MCF 10A (cell line): ENCODE data around the gene UBN2. TPM values are rescaled to one million over a fixed set of nuclear protein-coding genes. Genes with fewer than 3 reads are reported as not detected.
A peak's percentile ranks its signal among the peaks of the same experiment; 100 is the strongest.

Source experiments
- BruUV-seq: library from RNA; stranded (reverse); fragments of 400-500 nt; replicated peaks from 2 replicates; lab custom pipeline; 2021; lab: Mats Ljungman, UMichigan
- CTCF ChIA-PET: fragments of 300-600 bp; sonication (Branson Sonifier 250); formaldehyde crosslinking; extraction: SDS; loops from one replicate; lab custom pipeline; 2021; ENCODE audit warnings: antibody characterized with exemption, inconsistent platforms; lab: Yijun Ruan, JAX
- POLR2A ChIA-PET: fragments of 300-600, 350-650 bp; sonication (Branson Sonifier 250); formaldehyde crosslinking; extraction: SDS; loops from one replicate; lab custom pipeline; 2020; ENCODE audit warnings: antibody characterized with exemption, inconsistent platforms; lab: Yijun Ruan, JAX
- DNase-seq: peaks from one replicate; pipeline ENCODE4 v3.0.0-alpha.2; 2018; ENCODE audit not compliant: unreplicated experiment
- H3K27ac Mint-ChIP-seq: one replicate; pipeline ENCODE4 v1.8.0; 2022; ENCODE audit warnings: mild to moderate bottlenecking, low read depth, mixed read lengths; ENCODE audit not compliant: unreplicated experiment
- H3K27me3 Mint-ChIP-seq: one replicate; pipeline ENCODE4 v1.8.0; 2022; ENCODE audit warnings: mixed read lengths; ENCODE audit not compliant: insufficient read depth, unreplicated experiment
- H3K36me3 Mint-ChIP-seq: one replicate; pipeline ENCODE4 v1.8.0; 2022; ENCODE audit warnings: mild to moderate bottlenecking, moderate library complexity, mixed read lengths; ENCODE audit not compliant: insufficient read depth, unreplicated experiment
- H3K4me1 Mint-ChIP-seq: one replicate; pipeline ENCODE4 v1.8.0; 2022; ENCODE audit warnings: mixed read lengths; ENCODE audit not compliant: insufficient read depth, unreplicated experiment
- H3K4me3 Mint-ChIP-seq: one replicate; pipeline ENCODE4 v1.8.0; 2022; ENCODE audit warnings: mild to moderate bottlenecking, moderate library complexity, mixed read lengths; ENCODE audit not compliant: unreplicated experiment
- H3K9me3 Mint-ChIP-seq: one replicate; pipeline ENCODE4 v1.8.0; 2022; ENCODE audit warnings: mixed read lengths; ENCODE audit not compliant: unreplicated experiment
- intact Hi-C: fragments of 100-400 bp; cut with micrococcal nuclease; formaldehyde crosslinking; loops from 2 replicates; pipeline ENCODE4 v1.14.1; 2022
- total RNA-seq: library from RNA; stranded (reverse); gene quantifications from 2 replicates; pipeline ENCODE4 v1.2.3, GENCODE V29; 2022
- TF ChIP-seq, protein P1 (sequence below): fragments of 200-600 bp; IDR thresholded peaks from one replicate; pipeline ENCODE4 v1.8.0; 2022; ENCODE audit warnings: antibody characterized with exemption, mild to moderate bottlenecking; ENCODE audit not compliant: unreplicated experiment

The UBN2 gene
- total RNA-seq, 1 experiment from 2014 or later: 18.7 TPM

DNA sequence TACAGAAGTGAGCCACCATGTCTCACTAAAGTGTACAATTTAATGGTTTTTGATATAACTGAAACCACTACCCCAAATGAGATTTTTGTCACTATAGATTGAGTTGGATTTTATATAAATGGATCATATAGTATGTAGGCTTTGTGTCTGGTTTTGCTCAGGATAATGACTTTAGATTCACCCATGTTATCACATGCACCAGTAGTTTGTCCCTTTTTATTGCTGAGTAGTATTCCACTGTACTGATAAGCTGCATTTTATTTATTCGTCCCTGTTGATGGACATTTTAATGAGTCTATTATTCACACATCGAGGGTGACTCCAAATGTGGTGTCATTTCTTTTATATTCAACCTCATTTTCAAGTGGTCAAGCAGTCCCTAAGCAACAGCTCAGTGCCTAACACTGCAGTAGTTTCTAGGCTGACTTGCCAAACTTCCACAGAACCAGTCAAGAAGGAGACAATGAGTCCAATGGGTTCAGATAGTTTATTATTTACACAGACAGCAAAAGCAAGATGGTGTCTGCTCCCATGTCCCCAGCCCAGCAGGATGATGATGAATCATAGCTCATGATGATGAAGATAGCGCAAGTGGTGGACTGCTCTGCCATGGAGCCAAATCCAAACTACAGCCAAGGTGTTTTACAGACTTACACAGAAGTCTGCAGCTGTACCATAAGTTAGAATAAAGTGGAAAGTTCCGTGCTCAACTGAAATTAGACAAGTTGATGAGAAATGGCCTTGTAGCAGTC, 103.5 kb downstream of the UBN2 start:
- peaks cover 6% of the 10 kb centered on the region for H3K9me3 Mint-ChIP-seq
- POLR2A ChIA-PET: interaction anchor here (0.5 kb wide), 1 partner anchor 527 kb away, joined by 3 read pairs; no protein-coding TSS in a partner anchor
- TF ChIP-seq, protein P1, sequence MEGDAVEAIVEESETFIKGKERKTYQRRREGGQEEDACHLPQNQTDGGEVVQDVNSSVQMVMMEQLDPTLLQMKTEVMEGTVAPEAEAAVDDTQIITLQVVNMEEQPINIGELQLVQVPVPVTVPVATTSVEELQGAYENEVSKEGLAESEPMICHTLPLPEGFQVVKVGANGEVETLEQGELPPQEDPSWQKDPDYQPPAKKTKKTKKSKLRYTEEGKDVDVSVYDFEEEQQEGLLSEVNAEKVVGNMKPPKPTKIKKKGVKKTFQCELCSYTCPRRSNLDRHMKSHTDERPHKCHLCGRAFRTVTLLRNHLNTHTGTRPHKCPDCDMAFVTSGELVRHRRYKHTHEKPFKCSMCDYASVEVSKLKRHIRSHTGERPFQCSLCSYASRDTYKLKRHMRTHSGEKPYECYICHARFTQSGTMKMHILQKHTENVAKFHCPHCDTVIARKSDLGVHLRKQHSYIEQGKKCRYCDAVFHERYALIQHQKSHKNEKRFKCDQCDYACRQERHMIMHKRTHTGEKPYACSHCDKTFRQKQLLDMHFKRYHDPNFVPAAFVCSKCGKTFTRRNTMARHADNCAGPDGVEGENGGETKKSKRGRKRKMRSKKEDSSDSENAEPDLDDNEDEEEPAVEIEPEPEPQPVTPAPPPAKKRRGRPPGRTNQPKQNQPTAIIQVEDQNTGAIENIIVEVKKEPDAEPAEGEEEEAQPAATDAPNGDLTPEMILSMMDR: no peak
- H3K36me3 Mint-ChIP-seq: peaks cover 5% of the 10 kb centered on the region
- CTCF ChIA-PET: interaction anchor here (0.6 to 1.1 kb wide), 3 partner anchors 13 to 1222 kb away, joined by 3 to 4 read pairs (median 3); no protein-coding TSS in a partner anchor
- H3K4me1 Mint-ChIP-seq: no peaks in the 10 kb centered on the region
- H3K27ac Mint-ChIP-seq: no peak overlapping the region
- intact Hi-C loops: no loop called here
- DNase-seq: no peak
- no TSS peak for BruUV-seq
- no peaks in the 10 kb centered on the region for H3K27me3 Mint-ChIP-seq
- no peak overlapping the region for H3K4me3 Mint-ChIP-seq

DNA sequence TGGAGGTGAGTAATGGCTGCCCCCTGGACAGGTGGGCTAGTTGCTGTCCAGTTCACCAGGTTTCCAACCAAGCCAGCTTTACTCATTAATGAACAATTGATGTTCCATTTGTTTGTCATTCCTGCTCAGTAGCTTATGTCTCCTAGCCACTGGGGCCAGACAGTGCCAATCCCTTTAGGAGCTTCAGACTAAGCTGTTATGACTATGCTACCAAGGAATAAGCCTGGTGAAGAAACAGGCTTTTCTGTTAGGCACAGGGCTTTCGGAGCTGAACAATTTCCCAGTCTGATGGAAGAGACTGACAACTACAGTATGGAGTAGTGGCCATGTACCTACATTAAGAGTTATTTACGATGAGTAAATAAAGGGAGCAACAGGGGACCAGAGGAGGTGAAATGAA, 108.0 kb downstream of the UBN2 start:
- H3K27ac Mint-ChIP-seq: peak overlapping the region; percentile 99
- H3K4me1 Mint-ChIP-seq: peaks cover 6% of the 10 kb centered on the region
- intact Hi-C loops: no loop called here
- POLR2A ChIA-PET: interaction anchor here (0.7 to 3.1 kb wide), 5 partner anchors 18 to 205 kb away, joined by 3 to 53 read pairs (median 16); partner anchors contain the start of genes LUC7L2 and UBN2
- no peaks in the 10 kb centered on the region for H3K27me3 Mint-ChIP-seq
- TF ChIP-seq, protein P1: no peak
- peak overlapping the region; percentile 94 for H3K4me3 Mint-ChIP-seq
- DNase-seq: no peak
- peaks cover 8% of the 10 kb centered on the region for H3K9me3 Mint-ChIP-seq
- no TSS peak for BruUV-seq
- H3K36me3 Mint-ChIP-seq: peaks cover 32% of the 10 kb centered on the region
- CTCF ChIA-PET: interaction anchor here (0.6 to 1.8 kb wide), 6 partner anchors 10 to 854 kb away, joined by 3 to 4 read pairs (median 3); no protein-coding TSS in a partner anchor

DNA sequence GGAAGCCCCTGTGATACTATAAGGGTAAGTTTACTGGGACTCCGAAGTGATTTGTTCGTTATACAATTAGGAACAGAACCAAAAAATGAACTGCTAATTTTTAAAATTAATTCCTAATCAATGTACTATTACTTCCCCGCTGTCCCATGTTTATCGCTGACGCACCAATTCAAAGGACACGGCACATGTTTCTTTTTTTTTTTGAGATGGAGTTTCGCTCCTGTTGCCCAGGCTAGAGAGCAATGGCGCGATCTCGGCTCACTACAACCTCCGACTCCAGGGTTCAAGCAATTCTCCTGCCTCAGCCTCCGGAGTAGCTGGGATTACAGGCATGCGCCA, 108.6 kb downstream of the UBN2 start:
- TF ChIP-seq, protein P1: no peak
- Mint-ChIP-seq H3K27me3 (no peaks in the 10 kb centered on the region), H3K36me3 (peaks cover 37% of the 10 kb centered on the region), H3K4me3 (peak overlapping the region; percentile 94), H3K9me3 (peaks cover 8% of the 10 kb centered on the region), H3K27ac (peak overlapping the region; percentile 99), H3K4me1 (peaks cover 6% of the 10 kb centered on the region)
- ChIA-PET CTCF (interaction anchor here (0.6 to 1.8 kb wide), 6 partner anchors 10 to 853 kb away, joined by 3 to 4 read pairs (median 3); no protein-coding TSS in a partner anchor), POLR2A (interaction anchor here (0.6 to 3.1 kb wide), 21 partner anchors 9 to 1369 kb away, joined by 3 to 53 read pairs (median 4); partner anchors contain the start of genes LUC7L2 and UBN2)
- intact Hi-C loops: loop anchor here (1.0 to 10.0 kb wide), 3 partner anchors 20 to 235 kb away; partner anchors contain the start of genes LUC7L2 and ZC3HAV1
- no peak for DNase-seq
- BruUV-seq: TSS peak; percentile 60
